Activated CD4-positive, alpha-beta memory T cell treated with anti-CD3 and anti-CD28 coated beads for 36 hours (primary cell): Measurements from ENCODE around the gene VAV2. TPM values are rescaled to one million over a fixed set of nuclear protein-coding genes. Genes with fewer than 3 reads are reported as not detected.
"Not testable (repeated sequence)": the region's sequence is repeated elsewhere in the genome, so short reads cannot be mapped to it uniquely, and the experiment has no call there.

Experiments
- CTCF ChIA-PET: fragments of 350-600 bp; sonication (Branson Sonifier 250); formaldehyde crosslinking; loops from one replicate; lab custom pipeline; 2021; ENCODE audit warnings: antibody characterized with exemption, inconsistent platforms; lab: Charles Lee
- POLR2A ChIA-PET: fragments of 350-600 bp; sonication (Branson Sonifier 250); formaldehyde crosslinking; loops from one replicate; lab custom pipeline; 2021; ENCODE audit warnings: antibody characterized with exemption; lab: Charles Lee
- DNase-seq: peaks from one replicate; pipeline ENCODE4 v3.0.0-alpha.2; 2020
- H3K27ac Mint-ChIP-seq: one replicate; pipeline ENCODE4 v1.8.0; 2021; ENCODE audit warnings: mixed read lengths
- H3K27me3 Mint-ChIP-seq: one replicate; pipeline ENCODE4 v1.8.0; 2021; ENCODE audit warnings: mixed read lengths
- H3K36me3 Mint-ChIP-seq: one replicate; pipeline ENCODE4 v1.8.0; 2021; ENCODE audit warnings: mixed read lengths
- H3K4me1 Mint-ChIP-seq: one replicate; pipeline ENCODE4 v1.8.0; 2021; ENCODE audit warnings: low read depth, mixed read lengths
- H3K4me3 Mint-ChIP-seq: one replicate; pipeline ENCODE4 v1.8.0; 2021; ENCODE audit warnings: mild to moderate bottlenecking, mixed read lengths
- H3K9me3 Mint-ChIP-seq: one replicate; pipeline ENCODE4 v1.8.0; 2021; ENCODE audit warnings: mixed read lengths
- intact Hi-C: fragments of 100-400 bp; cut with micrococcal nuclease; formaldehyde crosslinking; loops from one replicate; pipeline ENCODE4 v1.15.1; 2023
- total RNA-seq, 2 experiments: library from RNA; stranded (reverse); gene quantifications; one replicate each; pipeline ENCODE4 v1.2.3, GENCODE V29; 2021

The VAV2 gene
- total RNA-seq, 2 experiments from 2014 or later, result 4.5 to 5.3 TPM

DNA sequence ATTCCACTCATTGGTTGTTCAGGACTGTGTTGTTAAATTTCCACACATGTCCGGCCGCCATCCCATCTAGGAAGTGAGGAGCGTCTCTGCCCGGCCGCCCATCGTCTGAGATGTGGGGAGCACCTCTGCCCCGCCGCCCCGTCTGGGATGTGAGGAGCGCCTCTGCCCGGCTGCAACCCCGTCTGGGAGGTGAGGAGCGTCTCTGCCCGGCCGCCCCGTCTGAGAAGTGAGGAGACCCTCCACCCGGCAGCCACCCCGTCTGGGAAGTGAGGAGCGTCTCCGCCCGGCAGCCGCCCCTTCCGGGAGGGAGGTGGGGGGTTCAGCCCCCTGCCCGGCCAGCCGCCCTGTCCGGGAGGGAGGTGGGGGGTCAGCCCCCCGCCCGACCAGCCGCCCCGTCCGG is 247.6 kb downstream of the VAV2 start:
- H3K9me3 Mint-ChIP-seq, intact Hi-C loops, H3K4me3 Mint-ChIP-seq, H3K36me3 Mint-ChIP-seq, H3K27ac Mint-ChIP-seq, DNase-seq, CTCF ChIA-PET, POLR2A ChIA-PET, H3K4me1 Mint-ChIP-seq: not testable (repeated sequence)
- peaks cover 11% of the 10 kb centered on the region for H3K27me3 Mint-ChIP-seq

DNA sequence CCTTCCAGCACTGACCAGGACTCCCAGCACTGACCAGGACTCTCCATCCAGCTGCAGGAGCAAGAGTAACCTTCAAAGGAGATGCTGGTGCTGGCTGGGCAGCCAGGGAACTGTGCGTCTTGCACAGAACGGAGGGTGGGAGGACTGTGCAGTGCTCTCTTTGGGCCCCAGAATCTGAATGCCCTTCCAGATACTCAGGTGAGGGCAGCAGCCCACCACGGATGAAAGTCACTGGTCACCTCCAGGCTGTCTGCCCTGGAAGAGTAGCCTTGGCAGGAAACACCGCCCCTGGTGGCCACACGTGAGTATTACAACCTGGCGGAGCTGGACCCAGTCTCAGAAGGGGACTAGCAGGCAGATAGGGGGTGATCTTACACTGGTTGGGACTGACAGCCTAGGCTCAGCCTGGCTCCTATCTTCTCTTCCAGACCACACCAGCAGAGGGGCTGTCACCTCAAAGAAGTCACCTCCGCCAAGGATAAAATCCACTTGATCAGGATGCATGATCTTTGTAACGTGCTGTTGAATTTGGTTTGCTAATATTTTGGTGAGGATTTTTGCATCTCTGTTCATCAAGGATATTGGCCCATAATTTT is 249.2 kb downstream of the VAV2 start:
- ChIA-PET CTCF (interaction anchor here (0.6 to 2.1 kb wide), 33 partner anchors 9 to 519 kb away, joined by 3 to 16 read pairs (median 3); no protein-coding TSS in a partner anchor), POLR2A (no interaction called here)
- H3K36me3 Mint-ChIP-seq, result no peaks in the 10 kb centered on the region
- peaks cover 7% of the 10 kb centered on the region for H3K27me3 Mint-ChIP-seq
- H3K4me3 Mint-ChIP-seq, result no peak overlapping the region
- peaks cover 2% of the 10 kb centered on the region for H3K4me1 Mint-ChIP-seq
- peak; percentile 81 for DNase-seq
- intact Hi-C loops, result no loop called here
- H3K9me3 Mint-ChIP-seq, result no peaks in the 10 kb centered on the region
- no peak overlapping the region for H3K27ac Mint-ChIP-seq

DNA sequence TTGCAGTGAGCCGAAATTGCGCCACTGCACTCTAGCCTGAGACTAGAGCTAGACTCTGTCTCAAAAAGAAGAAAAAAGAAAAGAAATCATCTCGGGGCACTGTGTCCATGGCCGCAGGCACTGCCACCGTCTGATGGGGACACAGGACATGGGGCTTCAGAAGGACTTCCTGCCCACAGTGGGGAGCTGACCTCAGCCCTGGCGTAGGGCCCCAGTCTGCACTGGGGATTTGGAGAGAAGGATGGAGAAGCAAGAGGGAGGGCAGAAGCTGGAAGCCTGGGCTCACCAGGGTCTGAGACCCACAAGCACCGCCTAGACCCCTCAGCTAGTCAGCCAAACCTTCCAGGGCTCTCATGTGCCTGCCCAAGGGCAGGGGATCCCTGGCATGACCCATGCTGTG is 249.9 kb downstream of the VAV2 start:
- Mint-ChIP-seq H3K4me1 (peaks cover 5% of the 10 kb centered on the region), H3K27me3 (peaks cover 5% of the 10 kb centered on the region), H3K36me3 (no peaks in the 10 kb centered on the region), H3K4me3 (no peak overlapping the region), H3K9me3 (no peaks in the 10 kb centered on the region), H3K27ac (no peak overlapping the region)
- ChIA-PET POLR2A (no interaction called here), CTCF (interaction anchor here (0.6 to 2.1 kb wide), 23 partner anchors 9 to 364 kb away, joined by 3 to 16 read pairs (median 4); no protein-coding TSS in a partner anchor)
- intact Hi-C loops, result no loop called here
- DNase-seq, result no peak

DNA sequence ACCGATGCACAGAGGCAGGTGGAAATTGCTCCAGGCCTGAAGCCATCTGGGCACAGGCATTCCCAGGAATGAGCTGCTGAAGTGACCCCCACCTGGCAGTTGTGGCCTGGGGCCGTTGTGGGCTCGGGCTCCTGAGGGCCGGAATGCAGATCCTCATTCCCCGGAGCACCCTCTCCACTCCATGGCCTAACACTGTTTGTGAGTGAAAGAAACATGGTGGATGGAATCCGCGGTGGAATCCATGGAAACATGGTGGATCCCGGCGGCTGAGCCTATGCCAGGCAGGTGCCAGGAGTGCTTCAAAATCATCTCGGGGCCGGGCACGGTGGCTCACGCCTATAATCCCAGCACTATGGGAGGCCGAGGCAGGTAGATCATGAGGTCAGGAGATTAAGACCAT is 250.4 kb downstream of the VAV2 start:
- H3K27me3 Mint-ChIP-seq, result peaks cover 3% of the 10 kb centered on the region
- no peak overlapping the region for H3K27ac Mint-ChIP-seq
- POLR2A ChIA-PET, result no interaction called here
- no peak for DNase-seq
- H3K4me3 Mint-ChIP-seq, result no peak overlapping the region
- H3K4me1 Mint-ChIP-seq, result peaks cover 5% of the 10 kb centered on the region
- intact Hi-C loops, result no loop called here
- CTCF ChIA-PET, result interaction anchor here (0.6 to 2.1 kb wide), 9 partner anchors 9 to 252 kb away, joined by 3 to 13 read pairs (median 4); no protein-coding TSS in a partner anchor
- no peaks in the 10 kb centered on the region for H3K36me3 Mint-ChIP-seq
- no peaks in the 10 kb centered on the region for H3K9me3 Mint-ChIP-seq

DNA sequence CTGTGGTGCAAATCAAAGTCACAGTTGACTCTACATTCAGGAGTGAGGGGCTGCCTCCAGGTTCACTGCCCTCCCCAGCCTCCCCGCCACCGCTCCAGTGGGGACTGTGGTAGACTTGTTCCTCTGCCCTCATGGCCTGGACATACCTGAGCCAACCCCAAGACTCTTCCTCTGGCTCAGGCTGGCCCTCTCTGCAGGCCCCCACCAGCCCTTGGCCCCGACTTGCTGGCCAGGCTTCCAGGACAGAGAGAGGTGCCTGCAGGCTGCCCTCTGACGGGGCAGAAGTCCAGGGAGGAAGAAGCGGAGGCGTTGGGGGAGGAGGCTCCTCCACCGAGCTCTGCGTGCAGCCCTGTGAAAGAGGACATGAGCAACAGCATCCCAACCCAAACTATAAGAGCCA is 251.2 kb downstream of the VAV2 start:
- CTCF ChIA-PET, result no interaction called here
- intact Hi-C loops, result no loop called here
- POLR2A ChIA-PET, result no interaction called here
- Mint-ChIP-seq H3K9me3 (no peaks in the 10 kb centered on the region), H3K27me3 (peaks cover 3% of the 10 kb centered on the region), H3K4me1 (peaks cover 5% of the 10 kb centered on the region), H3K4me3 (no peak overlapping the region), H3K27ac (no peak overlapping the region), H3K36me3 (no peaks in the 10 kb centered on the region)
- no peak for DNase-seq

DNA sequence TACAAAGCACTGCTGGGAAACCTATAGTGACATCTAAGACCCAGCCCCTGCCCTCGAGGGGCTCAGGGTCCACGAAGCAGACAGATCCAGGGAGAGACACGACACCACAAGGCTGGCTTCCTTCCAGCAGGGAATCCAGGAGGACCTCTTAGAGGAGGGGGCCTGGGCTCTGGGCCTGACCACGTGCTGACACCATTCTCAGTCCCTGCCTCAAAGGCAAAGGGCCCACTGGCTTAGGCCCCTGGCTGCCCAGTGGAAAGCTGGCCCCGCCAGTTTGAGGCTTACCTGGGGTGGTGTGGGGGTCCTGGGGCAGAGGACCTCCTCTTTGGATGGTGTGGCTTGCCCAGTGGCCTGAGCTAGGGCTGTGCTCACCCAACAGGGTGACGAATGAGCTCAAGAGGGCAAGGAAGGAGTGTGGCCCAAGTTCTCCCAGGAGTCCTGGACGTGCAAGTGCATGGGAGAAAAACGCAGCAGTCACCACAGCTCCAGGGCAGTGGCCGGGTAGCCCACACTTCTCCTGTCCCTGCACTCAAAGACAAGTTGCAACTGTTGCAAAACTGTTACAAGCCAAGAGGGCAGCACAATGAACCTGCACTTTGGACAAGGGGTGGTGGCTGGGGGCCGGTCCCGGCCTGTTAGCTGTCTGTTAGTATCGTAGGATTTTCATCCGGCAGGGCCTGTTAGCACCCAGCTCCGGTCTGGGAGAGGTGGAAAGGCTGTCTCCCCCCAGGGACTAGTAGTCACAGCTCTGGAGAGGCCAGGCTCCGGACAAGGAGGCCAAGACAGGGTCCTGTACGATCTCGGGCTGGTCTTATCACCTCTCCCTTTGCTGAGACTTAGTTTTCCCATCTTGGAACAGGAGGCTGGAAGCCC is 252.5 kb downstream of the VAV2 start:
- Mint-ChIP-seq H3K9me3 (no peaks in the 10 kb centered on the region), H3K4me1 (peaks cover 5% of the 10 kb centered on the region), H3K36me3 (no peaks in the 10 kb centered on the region), H3K4me3 (no peak overlapping the region), H3K27ac (no peak overlapping the region), H3K27me3 (peaks cover 3% of the 10 kb centered on the region)
- no peak for DNase-seq
- intact Hi-C loops, result no loop called here
- ChIA-PET POLR2A (no interaction called here), CTCF (no interaction called here)

DNA sequence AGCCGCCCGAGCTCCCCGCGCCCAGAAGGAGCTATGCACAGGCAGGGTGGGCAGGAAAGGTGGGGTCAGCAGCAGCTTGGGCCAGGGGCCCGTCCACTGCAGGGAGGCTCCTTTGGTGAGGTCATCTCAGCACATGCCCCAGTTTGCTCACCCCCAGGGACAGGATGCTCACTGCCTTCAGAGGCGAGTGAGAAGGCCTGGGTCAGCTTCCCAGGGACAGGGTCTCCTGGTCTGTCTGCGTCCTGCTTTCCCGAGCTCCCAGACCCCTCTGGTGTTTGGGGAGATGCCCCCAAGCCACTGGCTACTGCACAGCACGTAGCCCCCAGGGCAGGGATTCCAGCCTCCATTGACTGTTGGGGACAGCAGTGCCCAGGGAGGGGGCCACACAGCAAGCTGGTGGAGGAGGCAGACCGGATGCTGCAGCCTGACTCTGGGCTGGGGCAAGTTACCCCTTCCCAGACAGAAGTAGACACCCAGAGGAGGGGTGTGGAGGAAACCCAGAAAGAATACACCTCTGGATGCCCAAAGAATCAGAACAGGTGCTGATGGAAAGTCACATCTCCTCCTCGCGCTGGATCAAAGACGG is 253.4 kb downstream of the VAV2 start:
- no peaks in the 10 kb centered on the region for H3K9me3 Mint-ChIP-seq
- peaks cover 5% of the 10 kb centered on the region for H3K4me1 Mint-ChIP-seq
- ChIA-PET CTCF (interaction anchor here (1.0 kb wide), 1 partner anchor 149 kb away, joined by 3 read pairs; no protein-coding TSS in a partner anchor), POLR2A (no interaction called here)
- no peak overlapping the region for H3K27ac Mint-ChIP-seq
- no peak for DNase-seq
- intact Hi-C loops, result no loop called here
- H3K4me3 Mint-ChIP-seq, result no peak overlapping the region
- no peaks in the 10 kb centered on the region for H3K36me3 Mint-ChIP-seq
- H3K27me3 Mint-ChIP-seq, result no peaks in the 10 kb centered on the region

DNA sequence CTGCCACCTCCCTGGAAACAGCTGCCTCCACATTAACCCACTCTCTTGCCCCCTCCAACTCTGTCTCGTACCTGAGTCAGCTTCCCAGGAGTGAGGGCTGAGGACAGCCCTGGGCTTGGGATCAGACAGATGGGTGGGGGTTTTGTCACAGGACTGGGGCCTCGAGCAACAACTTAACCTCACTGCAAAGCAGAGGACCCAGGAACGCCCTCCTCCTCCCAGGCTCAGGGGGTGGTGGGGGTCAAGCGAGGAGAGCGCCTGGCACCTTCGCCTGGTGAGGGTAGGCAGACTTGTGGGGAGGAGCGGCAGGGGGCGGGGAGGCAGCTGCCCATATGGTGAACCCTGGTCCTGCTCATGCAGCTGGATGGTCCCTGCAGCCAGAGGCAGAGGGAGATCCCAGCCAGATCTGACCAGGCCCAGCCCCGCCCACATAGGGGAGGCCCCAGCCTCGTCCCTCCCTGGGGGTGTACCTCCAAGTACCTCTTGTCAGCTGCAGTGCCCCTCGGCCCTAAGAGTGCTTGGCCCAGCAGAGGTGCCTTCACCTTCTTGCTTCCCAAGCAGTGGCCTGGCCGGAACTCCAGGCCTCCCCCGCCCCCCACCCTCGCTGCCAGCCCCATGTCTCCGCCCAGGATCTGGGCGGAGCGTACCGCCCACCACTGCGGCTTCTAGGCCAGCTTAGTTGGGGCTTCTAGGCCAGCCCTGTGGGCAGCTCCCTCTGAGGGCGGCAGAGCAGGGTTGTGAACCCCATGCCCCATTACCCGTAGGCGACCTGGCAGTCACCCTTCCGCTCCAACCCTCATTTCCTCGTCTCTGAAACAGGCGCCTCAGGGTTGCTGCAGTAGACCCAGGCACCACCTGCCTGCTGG is 254.1 kb downstream of the VAV2 start, which contains the start of gene SARDH:
Gene SARDH, minus strand, starts transcription at position 579 of the 866 bp plus-strand sequence. CDS start 4,179 bp downstream, outside the sequence.
- Mint-ChIP-seq H3K4me3 (peak within 1 kb of the TSS; percentile 50), H3K4me1 (peaks cover 5% of the 10 kb centered on the region), H3K36me3 (no peaks in the 10 kb centered on the region), H3K27me3 (no peaks in the 10 kb centered on the region), H3K9me3 (no peaks in the 10 kb centered on the region), H3K27ac (no peak within 1 kb of the TSS)
- DNase-seq, result peak; percentile 67
- POLR2A ChIA-PET, result no interaction called here
- CTCF ChIA-PET, result interaction anchor here (1.0 kb wide), 1 partner anchor 148 kb away, joined by 3 read pairs; no protein-coding TSS in a partner anchor
- intact Hi-C loops, result no loop called here

DNA sequence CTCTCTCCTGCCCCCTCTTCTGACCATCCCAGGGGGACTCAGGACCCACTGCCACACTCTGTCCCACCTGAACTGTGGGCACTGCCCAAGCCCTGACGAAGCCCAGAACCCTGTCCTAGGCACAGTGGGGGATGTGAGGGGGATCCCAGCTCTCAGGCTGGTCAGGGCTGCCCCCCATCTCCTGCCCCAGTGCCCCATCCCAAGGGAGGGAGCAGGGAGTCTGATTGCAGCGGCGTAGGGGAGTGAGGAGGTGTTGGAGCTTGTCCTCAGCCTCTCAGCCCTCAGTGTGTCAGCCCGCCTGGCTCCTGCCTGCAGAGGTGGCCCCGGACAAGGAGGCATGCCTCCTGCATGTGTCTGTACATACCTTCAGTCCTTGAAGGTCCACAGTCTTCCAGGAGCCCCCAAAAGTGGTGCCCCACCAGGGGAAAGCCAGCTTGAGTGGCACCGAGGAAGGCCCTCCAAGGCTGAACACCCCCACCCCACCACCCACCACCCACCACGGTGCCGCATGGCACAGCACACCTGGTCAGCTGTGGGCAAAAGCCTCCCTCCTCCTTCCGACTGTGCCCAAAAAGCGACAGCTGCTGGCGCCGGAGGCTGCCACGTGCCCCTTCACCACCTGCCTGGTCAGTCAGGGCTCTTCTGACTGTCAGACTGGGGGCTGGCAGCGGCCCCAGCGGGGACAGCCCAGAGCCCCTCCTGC is 254.9 kb downstream of the VAV2 start:
- no peaks in the 10 kb centered on the region for H3K27me3 Mint-ChIP-seq
- H3K36me3 Mint-ChIP-seq, result no peaks in the 10 kb centered on the region
- intact Hi-C loops, result no loop called here
- CTCF ChIA-PET, result interaction anchor here (0.6 to 1.0 kb wide), 3 partner anchors 10 to 81 kb away, joined by 3 to 5 read pairs (median 3); no protein-coding TSS in a partner anchor
- peaks cover 5% of the 10 kb centered on the region for H3K4me1 Mint-ChIP-seq
- H3K9me3 Mint-ChIP-seq, result no peaks in the 10 kb centered on the region
- H3K27ac Mint-ChIP-seq, result no peak overlapping the region
- H3K4me3 Mint-ChIP-seq, result no peak overlapping the region
- no peak for DNase-seq
- POLR2A ChIA-PET, result no interaction called here

DNA sequence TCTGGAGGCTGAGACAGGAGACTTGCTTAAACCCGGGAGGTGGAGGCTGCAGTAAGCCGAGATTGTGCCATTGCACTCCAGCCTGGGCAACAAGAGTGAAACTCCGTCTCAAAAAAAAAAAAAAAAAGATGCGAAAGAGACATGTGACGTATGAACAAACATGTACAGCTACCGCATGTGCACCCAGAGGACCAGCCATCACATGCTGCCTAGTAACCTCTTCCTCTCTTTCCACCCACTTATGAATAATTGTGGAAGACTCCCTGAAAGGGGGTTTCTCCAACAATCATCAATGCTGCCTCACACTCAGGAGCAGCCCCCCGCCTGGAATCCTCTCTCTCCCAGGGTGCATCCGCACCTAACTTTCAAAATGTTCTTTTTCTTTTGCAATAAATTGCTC is 256.2 kb downstream of the VAV2 start:
- ChIA-PET POLR2A (no interaction called here), CTCF (no interaction called here)
- H3K4me1 Mint-ChIP-seq, result peaks cover 5% of the 10 kb centered on the region
- H3K27ac Mint-ChIP-seq, result no peak overlapping the region
- no peak overlapping the region for H3K4me3 Mint-ChIP-seq
- H3K27me3 Mint-ChIP-seq, result no peaks in the 10 kb centered on the region
- no peaks in the 10 kb centered on the region for H3K36me3 Mint-ChIP-seq
- DNase-seq, result no peak
- no peaks in the 10 kb centered on the region for H3K9me3 Mint-ChIP-seq
- intact Hi-C loops, result no loop called here

DNA sequence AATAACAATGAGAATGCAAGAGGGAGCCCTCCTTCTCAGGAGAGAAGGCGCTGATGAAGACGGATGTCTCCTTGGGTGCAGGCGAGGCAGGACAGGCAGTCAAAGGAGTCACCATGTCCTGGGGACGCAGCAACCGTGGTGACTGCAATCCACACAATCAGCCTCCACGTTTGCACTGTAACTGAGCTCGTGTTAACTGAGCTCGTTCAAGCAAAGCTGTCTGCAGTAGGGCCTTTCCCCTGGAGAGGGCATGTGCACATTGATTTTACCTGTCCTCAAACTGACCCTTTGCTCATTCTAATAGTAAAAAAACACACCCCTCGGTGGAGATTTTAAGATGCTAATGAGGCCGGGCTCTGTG is 256.7 kb downstream of the VAV2 start:
- ChIA-PET POLR2A (interaction anchor here (0.5 kb wide), 1 partner anchor 34 kb away, joined by 3 read pairs; no protein-coding TSS in a partner anchor), CTCF (no interaction called here)
- intact Hi-C loops, result no loop called here
- no peaks in the 10 kb centered on the region for H3K27me3 Mint-ChIP-seq
- DNase-seq, result no peak
- H3K4me3 Mint-ChIP-seq, result no peak overlapping the region
- peaks cover 5% of the 10 kb centered on the region for H3K4me1 Mint-ChIP-seq
- no peaks in the 10 kb centered on the region for H3K9me3 Mint-ChIP-seq
- H3K36me3 Mint-ChIP-seq, result no peaks in the 10 kb centered on the region
- no peak overlapping the region for H3K27ac Mint-ChIP-seq
